ENCODE data around the gene LEFTY1.

- TF ChIP-seq, protein P1, sequence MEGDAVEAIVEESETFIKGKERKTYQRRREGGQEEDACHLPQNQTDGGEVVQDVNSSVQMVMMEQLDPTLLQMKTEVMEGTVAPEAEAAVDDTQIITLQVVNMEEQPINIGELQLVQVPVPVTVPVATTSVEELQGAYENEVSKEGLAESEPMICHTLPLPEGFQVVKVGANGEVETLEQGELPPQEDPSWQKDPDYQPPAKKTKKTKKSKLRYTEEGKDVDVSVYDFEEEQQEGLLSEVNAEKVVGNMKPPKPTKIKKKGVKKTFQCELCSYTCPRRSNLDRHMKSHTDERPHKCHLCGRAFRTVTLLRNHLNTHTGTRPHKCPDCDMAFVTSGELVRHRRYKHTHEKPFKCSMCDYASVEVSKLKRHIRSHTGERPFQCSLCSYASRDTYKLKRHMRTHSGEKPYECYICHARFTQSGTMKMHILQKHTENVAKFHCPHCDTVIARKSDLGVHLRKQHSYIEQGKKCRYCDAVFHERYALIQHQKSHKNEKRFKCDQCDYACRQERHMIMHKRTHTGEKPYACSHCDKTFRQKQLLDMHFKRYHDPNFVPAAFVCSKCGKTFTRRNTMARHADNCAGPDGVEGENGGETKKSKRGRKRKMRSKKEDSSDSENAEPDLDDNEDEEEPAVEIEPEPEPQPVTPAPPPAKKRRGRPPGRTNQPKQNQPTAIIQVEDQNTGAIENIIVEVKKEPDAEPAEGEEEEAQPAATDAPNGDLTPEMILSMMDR (IDR thresholded peaks at IDR 0.05): no peak
- TF ChIP-seq POLR2AphosphoS5 (IDR thresholded peaks at IDR 0.05) (no peak), POLR2A (IDR thresholded peaks at IDR 0.05) (no peak)
Observed at GRCh38 chr1:225891229-225891972, 2.5 kb upstream of the LEFTY1 start.
